Activated T-cell treated with anti-CD3 and anti-CD28 coated beads, Interleukin-2, amount 50 U/mL, for 1 hour (primary cell): ENCODE results near the gene DENND11.

Experiments used
- DNase-seq: peaks from one replicate; pipeline ENCODE4 v3.0.0-alpha.2; 2020

Gene DENND11

GRCh38 chr7:141676618-141677017, 25.3 kb downstream of the DENND11 start:
- DNase-seq: no peak

- DNase-seq: no peak
Measured at GRCh38 chr7:141675436-141676215, 26.3 kb downstream of the DENND11 start.

GRCh38 chr7:141674702-141675101, 27.3 kb downstream of the DENND11 start:
- DNase-seq: no peak

GRCh38 chr7:141674171-141674671, 27.7 kb downstream of the DENND11 start:
- DNase-seq: no peak

GRCh38 chr7:141673346-141673745, 28.6 kb downstream of the DENND11 start:
- DNase-seq: no peak

- no peak for DNase-seq
Measured at GRCh38 chr7:141671705-141672496, 30.1 kb downstream of the DENND11 start.

GRCh38 chr7:141668853-141669252, 33.1 kb downstream of the DENND11 start:
- no peak for DNase-seq

GRCh38 chr7:141666071-141666470, 35.9 kb downstream of the DENND11 start:
- DNase-seq: no peak

- DNase-seq: no peak
Measured at GRCh38 chr7:141665208-141666035, 36.5 kb downstream of the DENND11 start.

GRCh38 chr7:141664450-141664849, 37.5 kb downstream of the DENND11 start:
- no peak for DNase-seq

- DNase-seq: no peak
Measured at GRCh38 chr7:141663081-141663849, 38.7 kb downstream of the DENND11 start.

GRCh38 chr7:141660259-141660658, 41.7 kb downstream of the DENND11 start:
- DNase-seq: no peak

GRCh38 chr7:141659501-141659900, 42.5 kb downstream of the DENND11 start:
- no peak for DNase-seq

- peak; percentile 46 for DNase-seq
Measured at GRCh38 chr7:141654551-141654950, 47.4 kb downstream of the DENND11 start.

GRCh38 chr7:141652691-141653090, 49.3 kb downstream of the DENND11 start:
- no peak for DNase-seq
